Pancreas (tissue), 10 donors: ENCODE data around the gene CEP128. TPM values are rescaled to one million over a fixed set of nuclear protein-coding genes. Genes with fewer than 3 reads are reported as not detected.

Experiments used
- ATAC-seq, 4 donors: fragments of 200-7000 bp; cut with Tn5 transposase; one replicate each; pipeline versions ENCODE4 v1.8.0 to v1.9.1; 2020; ENCODE audit warnings: mild to moderate bottlenecking in 4 of 4, moderate library complexity in 4 of 4
- DNase-seq, 6 donors: peaks; one replicate each; pipeline ENCODE4 v3.0.0-alpha.2; 2020
- FAIRE-seq: peaks from 2 replicates; lab custom pipeline; 2012; peaks lifted over from hg19 to GRCh38; lab: Jason Lieb, UNC
- H3K27ac ChIP-seq, 4 donors: fragments of 200-600 bp; sonication (generic); 1 replicate in 3 of 4; 2 replicates in 1 of 4; pipeline versions ENCODE4 v1.5.0 to v1.8.0; 2020
- H3K27me3 ChIP-seq, 4 donors: fragments of 200-600 bp; one replicate each; pipeline ENCODE4 v1.8.0; 2021
- H3K36me3 ChIP-seq, 3 donors: fragments of 200-600 bp; sonication (generic) in 1 of 3; one replicate each; pipeline versions ENCODE4 v1.5.0 to v1.8.0; 2020 to 2021
- H3K4me1 ChIP-seq, 3 donors: fragments of 200-600 bp; one replicate each; pipeline ENCODE4 v1.8.0; 2021
- H3K4me3 ChIP-seq, 4 donors: fragments of 200-600 bp; sonication (generic) in 2 of 4; one replicate each; pipeline versions ENCODE4 v1.5.0 to v1.8.0; 2020 to 2021
- H3K9me3 ChIP-seq, 4 donors: fragments of 200-600 bp; one replicate each; pipeline ENCODE4 v1.8.0; 2021
- CTCF ChIP-seq, 4 donors: fragments of 200-600 bp; sonication (generic) in 3 of 4; IDR thresholded peaks; one replicate each; pipeline versions ENCODE4 v1.5.0 to v1.8.0; 2021; ENCODE audit warnings: antibody characterized with exemption in 4 of 4
- WGBS, 2 donors: extraction: QIAGEN DNeasy Blood & Tissue Kit; methylation state at CpG; one replicate each; pipeline ENCODE4 v1.1.7; 2013; 5-methylcytosine and 5-hydroxymethylcytosine counted together
- intact Hi-C, 3 donors: fragments of 100-400 bp; cut with DNase I; formaldehyde crosslinking; loops; one replicate each; pipeline versions ENCODE4 v1.11.1 to v1.14.2; 2022
- polyA plus RNA-seq, 2 donors: library from polyadenylated mRNA; stranded (reverse); fragments of 200-250 nt; gene quantifications; one replicate each; pipeline ENCODE4 v1.2.3, GENCODE V29; 2013
- total RNA-seq, 6 donors: library from RNA; stranded (reverse); fragmentation: NEBNext Ultra II Directional in 4 of 6; extraction: Animal tissue kit (Norgen Biotek cat#: 25700) in 4 of 6; gene quantifications; one replicate each; pipeline versions ENCODE4 v1.2.1 to v1.2.4, GENCODE V29; 2021 to 2023
- donor health status: healthy with polysubstance abuse.
- donor health status: DM: no; HTN: no; CAD: no; lungs with moderate emphysema.
- donor health status: DM: no; HTN: no; CAD: no.
- donor health status: control.
- donor health status: control.
- donor health status: Bipolar disorder and iron deficiency.
- donor health status: DM: yes; HTN: yes; CAD: no.
- donor health status: DM: no; HTN: no; CAD: no.
- donor health status: DM: no; HTN: no; CAD: no.
- donor health status: DM: yes; HTN: yes; CAD: no.

The CEP128 gene
- total and polyA plus RNA-seq, 8 donors, result 0.92 to 2.8 (median 2.0) TPM

GRCh38 chr14:80867091-80867490, 74.4 kb downstream of the CEP128 start:
- Histone ChIP-seq H3K9me3 (no peaks in the 10 kb centered on the region), H3K4me1 (no peaks in the 10 kb centered on the region), H3K36me3 (no peaks in the 10 kb centered on the region), H3K4me3 (no peak overlapping the region), H3K27me3 (no peaks in the 10 kb centered on the region), H3K27ac (no peak overlapping the region)
- no peak for TF ChIP-seq CTCF (IDR thresholded peaks at IDR 0.05)
- ATAC-seq (no peak), DNase-seq (no peak), FAIRE-seq (no peak)
- intact Hi-C loops, result no loop called here
- 0% methylated on average over 1 of the region's 1 CpG for WGBS, 2 donors

GRCh38 chr14:80865565-80865964, 76.0 kb downstream of the CEP128 start:
- FAIRE-seq (no peak), DNase-seq (no peak), ATAC-seq (no peak)
- Histone ChIP-seq H3K4me3 (no peak overlapping the region), H3K9me3 (no peaks in the 10 kb centered on the region), H3K36me3 (no peaks in the 10 kb centered on the region), H3K27ac (no peak overlapping the region), H3K4me1 (no peaks in the 10 kb centered on the region), H3K27me3 (no peaks in the 10 kb centered on the region)
- WGBS, 2 donors, result 99 to 100% methylated on average over 2 of the region's 2 CpGs
- TF ChIP-seq CTCF (IDR thresholded peaks at IDR 0.05), result no peak
- intact Hi-C loops, result no loop called here

- H3K4me1 ChIP-seq, result no peaks in the 10 kb centered on the region
- 52 to 68% methylated on average over 3 of the region's 3 CpGs for WGBS, 2 donors
- H3K27me3 ChIP-seq, result no peaks in the 10 kb centered on the region
- ATAC-seq (no peak), FAIRE-seq (no peak), DNase-seq (no peak)
- no peaks in the 10 kb centered on the region for H3K36me3 ChIP-seq
- TF ChIP-seq CTCF (IDR thresholded peaks at IDR 0.05), result no peak
- no peak overlapping the region for H3K27ac ChIP-seq
- H3K4me3 ChIP-seq, result no peak overlapping the region
- no peaks in the 10 kb centered on the region for H3K9me3 ChIP-seq
- intact Hi-C loops, result no loop called here
These were observed 78.6 kb downstream of the CEP128 start for GRCh38 chr14:80862983-80863382.

GRCh38 chr14:80862541-80862940, 79.0 kb downstream of the CEP128 start:
- no peak for TF ChIP-seq CTCF (IDR thresholded peaks at IDR 0.05)
- H3K9me3 ChIP-seq, result no peaks in the 10 kb centered on the region
- no peaks in the 10 kb centered on the region for H3K36me3 ChIP-seq
- ATAC-seq, result no peak
- no peak overlapping the region for H3K27ac ChIP-seq
- no peak overlapping the region for H3K4me3 ChIP-seq
- 92 to 98% methylated on average over 5 of the region's 5 CpGs for WGBS, 2 donors
- FAIRE-seq, result no peak
- no peak for DNase-seq
- intact Hi-C loops, result no loop called here
- no peaks in the 10 kb centered on the region for H3K27me3 ChIP-seq
- no peaks in the 10 kb centered on the region for H3K4me1 ChIP-seq

GRCh38 chr14:80850197-80850814, 91.2 kb downstream of the CEP128 start:
- Histone ChIP-seq H3K27me3 (no peaks in the 10 kb centered on the region), H3K4me3 (no peak overlapping the region), H3K9me3 (no peaks in the 10 kb centered on the region), H3K4me1 (no peaks in the 10 kb centered on the region), H3K36me3 (no peaks in the 10 kb centered on the region), H3K27ac (no peak overlapping the region)
- peak; percentile 16 to 55 (median 38) for TF ChIP-seq CTCF (IDR thresholded peaks at IDR 0.05)
- intact Hi-C loops, result no loop called here
- ATAC-seq (peak in 3 of 4 donors; percentile 46 to 64 (median 56)), FAIRE-seq (peak; percentile 74), DNase-seq (no peak)
- WGBS, 2 donors, result 18 to 25% methylated on average over 4 of the region's 4 CpGs
